Left lung (tissue), 10 donors: ENCODE results near the gene FAM3D. TPM values are rescaled to one million over a fixed set of nuclear protein-coding genes. Genes with fewer than 3 reads are reported as not detected.

ENCODE experiments used
- ATAC-seq: fragments of 200-7000 bp; cut with Tn5 transposase; one replicate; pipeline ENCODE4 v1.9.1; 2020; ENCODE audit warnings: moderate library complexity
- DNase-seq, 4 donors: peaks; one replicate each; pipeline ENCODE4 v3.0.0-alpha.2; 2013 to 2020
- H3K27ac ChIP-seq, 2 donors: fragments of 200-600 bp; sonication (generic) in 1 of 2; one replicate each; pipeline versions ENCODE4 v1.5.0 to v1.8.0; 2020 to 2021
- H3K27me3 ChIP-seq, 2 donors: fragments of 200-600 bp; sonication (generic) in 1 of 2; one replicate each; pipeline versions ENCODE4 v1.5.0 to v1.8.0; 2020 to 2021
- H3K36me3 ChIP-seq, 2 donors: fragments of 200-600 bp; sonication (generic) in 1 of 2; one replicate each; pipeline versions ENCODE4 v1.5.0 to v1.8.0; 2020 to 2021
- H3K4me1 ChIP-seq, 2 donors: fragments of 200-600 bp; one replicate each; pipeline ENCODE4 v1.8.0; 2021
- H3K4me3 ChIP-seq, 2 donors: fragments of 200-600 bp; sonication (generic) in 1 of 2; one replicate each; pipeline versions ENCODE4 v1.5.0 to v1.8.0; 2020 to 2021; ENCODE audit warnings: mild to moderate bottlenecking in 1 of 2
- H3K9me3 ChIP-seq, 2 donors: fragments of 200-600 bp; sonication (generic) in 1 of 2; one replicate each; pipeline versions ENCODE4 v1.5.0 to v1.8.0; 2020 to 2021
- intact Hi-C, 2 donors: fragments of 100-400 bp; cut with DNase I; formaldehyde crosslinking; loops; one replicate each; pipeline versions ENCODE4 v1.11.2 to v1.14.2; 2022
- polyA plus RNA-seq, 6 donors: library from polyadenylated mRNA; unstranded; fragments of 120-200 nt; gene quantifications; one replicate each; pipeline ENCODE4 v1.2.1, GENCODE V29; 2013; ENCODE audit not compliant: insufficient read length in 6 of 6
- total RNA-seq, 2 donors: library from RNA; stranded (reverse); fragmentation: NEBNext Ultra II Directional; extraction: Animal tissue kit (Norgen Biotek cat#: 25700); gene quantifications; one replicate each; pipeline ENCODE4 v1.2.1, GENCODE V29; 2021
- TF ChIP-seq, protein P1 (sequence below), 2 donors: fragments of 200-600 bp; sonication (generic) in 1 of 2; IDR thresholded peaks; one replicate each; pipeline versions ENCODE4 v1.5.0 to v1.8.0; 2021; ENCODE audit warnings: antibody characterized with exemption in 2 of 2
- donor health status: DM: no; HTN: yes; CAD: no.
- donor health status: DM: no; HTN: no; CAD: no.

The FAM3D gene
- total and polyA plus RNA-seq, 8 donors: 1.5 to 4.4 (median 3.5) TPM

DNA sequence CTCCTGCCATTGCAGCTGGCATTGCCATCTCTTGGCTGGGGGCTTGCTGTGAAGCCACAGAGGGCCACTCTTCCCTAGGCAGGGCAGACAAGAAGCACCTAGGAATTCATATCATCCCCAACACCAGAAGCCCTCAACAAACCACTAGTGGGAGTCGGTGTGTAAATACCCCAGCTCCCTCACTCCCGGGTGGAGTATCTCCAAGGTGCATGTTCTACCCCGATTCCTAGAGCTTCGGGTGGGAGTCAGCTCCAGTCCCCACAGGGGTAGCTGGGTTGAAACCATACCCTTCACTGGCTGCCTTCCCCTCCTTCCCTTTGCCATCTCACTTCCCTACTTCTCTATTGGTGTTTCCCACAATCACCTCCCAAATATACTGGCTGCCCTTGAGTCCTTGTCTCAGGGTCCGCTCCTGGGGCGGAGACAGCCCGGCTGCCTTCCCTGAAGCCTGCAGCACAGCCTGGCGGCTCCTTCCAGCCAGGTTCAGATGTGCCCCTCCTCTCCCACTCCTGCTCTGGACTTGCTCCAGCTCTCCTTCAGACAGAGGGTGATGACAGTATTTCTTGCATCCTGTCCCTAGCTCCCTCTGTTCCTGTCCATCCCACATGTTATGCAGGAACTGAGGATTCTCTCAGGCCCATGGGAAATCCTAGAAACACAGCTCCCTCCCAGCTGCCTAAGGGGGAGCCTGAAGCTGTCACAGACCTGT lies 33.3 kb downstream of the FAM3D start:
- intact Hi-C loops: loop anchor here in 1 of 2 donors (5.0 to 10.0 kb wide), 2 partner anchors 61 to 421 kb away; partner anchors contain the start of gene CFAP20DC
- TF ChIP-seq, protein P1, sequence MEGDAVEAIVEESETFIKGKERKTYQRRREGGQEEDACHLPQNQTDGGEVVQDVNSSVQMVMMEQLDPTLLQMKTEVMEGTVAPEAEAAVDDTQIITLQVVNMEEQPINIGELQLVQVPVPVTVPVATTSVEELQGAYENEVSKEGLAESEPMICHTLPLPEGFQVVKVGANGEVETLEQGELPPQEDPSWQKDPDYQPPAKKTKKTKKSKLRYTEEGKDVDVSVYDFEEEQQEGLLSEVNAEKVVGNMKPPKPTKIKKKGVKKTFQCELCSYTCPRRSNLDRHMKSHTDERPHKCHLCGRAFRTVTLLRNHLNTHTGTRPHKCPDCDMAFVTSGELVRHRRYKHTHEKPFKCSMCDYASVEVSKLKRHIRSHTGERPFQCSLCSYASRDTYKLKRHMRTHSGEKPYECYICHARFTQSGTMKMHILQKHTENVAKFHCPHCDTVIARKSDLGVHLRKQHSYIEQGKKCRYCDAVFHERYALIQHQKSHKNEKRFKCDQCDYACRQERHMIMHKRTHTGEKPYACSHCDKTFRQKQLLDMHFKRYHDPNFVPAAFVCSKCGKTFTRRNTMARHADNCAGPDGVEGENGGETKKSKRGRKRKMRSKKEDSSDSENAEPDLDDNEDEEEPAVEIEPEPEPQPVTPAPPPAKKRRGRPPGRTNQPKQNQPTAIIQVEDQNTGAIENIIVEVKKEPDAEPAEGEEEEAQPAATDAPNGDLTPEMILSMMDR (IDR thresholded peaks at IDR 0.05): no peak

DNA sequence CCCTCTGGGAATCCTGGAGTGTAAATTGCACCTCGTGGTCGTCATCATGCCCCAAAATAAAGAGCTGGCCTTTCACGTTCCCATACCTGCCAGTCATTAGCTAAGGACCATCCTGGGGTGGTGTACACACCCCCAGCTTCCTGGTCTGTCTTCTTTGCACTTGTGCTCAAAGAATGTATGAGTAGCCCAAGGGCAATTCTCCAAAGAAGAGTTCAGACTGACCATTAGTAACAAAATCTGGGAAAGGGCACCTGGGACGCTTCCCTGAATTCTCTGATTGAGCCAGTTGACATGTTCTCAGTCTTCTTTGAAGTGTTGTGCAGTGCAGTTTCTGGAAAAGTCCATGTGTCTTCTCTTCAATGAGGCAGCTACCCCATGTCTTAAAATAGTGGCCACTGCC lies 34.8 kb downstream of the FAM3D start:
- Histone ChIP-seq H3K36me3 (no peaks in the 10 kb centered on the region), H3K27me3 (no peaks in the 10 kb centered on the region), H3K9me3 (no peaks in the 10 kb centered on the region), H3K4me3 (no peak overlapping the region), H3K27ac (no peak overlapping the region), H3K4me1 (peaks cover 18 to 27% of the 10 kb centered on the region in 2 donors)
- ATAC-seq (no peak), DNase-seq (no peak)
- intact Hi-C loops: loop anchor here in 1 of 2 donors (5.0 to 10.0 kb wide), 2 partner anchors 59 to 423 kb away; partner anchors contain the start of gene CFAP20DC
- TF ChIP-seq, protein P1 (IDR thresholded peaks at IDR 0.05): no peak

More for the DNA sequence above, 33.3 kb downstream of the FAM3D start:
- ATAC-seq (no peak), DNase-seq (no peak)
- H3K4me1 ChIP-seq: peaks cover 13 to 14% of the 10 kb centered on the region in 2 donors
- no peak overlapping the region for H3K27ac ChIP-seq
- H3K36me3 ChIP-seq: no peaks in the 10 kb centered on the region
- H3K9me3 ChIP-seq: no peaks in the 10 kb centered on the region
- H3K4me3 ChIP-seq: no peak overlapping the region
- H3K27me3 ChIP-seq: no peaks in the 10 kb centered on the region

DNA sequence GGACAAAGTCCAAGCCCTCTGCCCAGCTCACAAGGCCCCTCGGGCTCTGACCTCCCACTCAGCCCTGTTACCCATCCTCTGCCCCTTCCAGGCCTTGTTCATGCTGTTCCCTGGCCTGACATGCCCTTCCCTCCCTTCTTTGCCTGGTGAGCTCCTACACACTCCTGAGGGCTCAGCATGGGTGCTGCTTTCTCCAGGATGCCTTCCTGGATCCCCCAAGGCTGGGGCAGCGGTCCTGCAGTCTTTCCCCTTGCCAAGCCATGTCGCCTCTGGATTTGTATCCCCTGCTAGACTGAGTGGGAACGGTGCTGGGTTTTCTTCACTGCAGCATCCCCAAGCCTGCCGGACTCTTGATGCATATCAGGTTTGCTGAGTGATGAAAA lies 35.9 kb downstream of the FAM3D start:
- DNase-seq (no peak), ATAC-seq (no peak)
- no peaks in the 10 kb centered on the region for H3K27me3 ChIP-seq
- no peak overlapping the region for H3K27ac ChIP-seq
- intact Hi-C loops: loop anchor here in 1 of 2 donors (5.0 to 10.0 kb wide), 2 partner anchors 58 to 424 kb away; partner anchors contain the start of gene CFAP20DC
- H3K36me3 ChIP-seq: no peaks in the 10 kb centered on the region
- H3K9me3 ChIP-seq: no peaks in the 10 kb centered on the region
- TF ChIP-seq, protein P1 (IDR thresholded peaks at IDR 0.05): no peak
- H3K4me3 ChIP-seq: no peak overlapping the region
- peaks cover 18 to 27% of the 10 kb centered on the region in 2 donors for H3K4me1 ChIP-seq

DNA sequence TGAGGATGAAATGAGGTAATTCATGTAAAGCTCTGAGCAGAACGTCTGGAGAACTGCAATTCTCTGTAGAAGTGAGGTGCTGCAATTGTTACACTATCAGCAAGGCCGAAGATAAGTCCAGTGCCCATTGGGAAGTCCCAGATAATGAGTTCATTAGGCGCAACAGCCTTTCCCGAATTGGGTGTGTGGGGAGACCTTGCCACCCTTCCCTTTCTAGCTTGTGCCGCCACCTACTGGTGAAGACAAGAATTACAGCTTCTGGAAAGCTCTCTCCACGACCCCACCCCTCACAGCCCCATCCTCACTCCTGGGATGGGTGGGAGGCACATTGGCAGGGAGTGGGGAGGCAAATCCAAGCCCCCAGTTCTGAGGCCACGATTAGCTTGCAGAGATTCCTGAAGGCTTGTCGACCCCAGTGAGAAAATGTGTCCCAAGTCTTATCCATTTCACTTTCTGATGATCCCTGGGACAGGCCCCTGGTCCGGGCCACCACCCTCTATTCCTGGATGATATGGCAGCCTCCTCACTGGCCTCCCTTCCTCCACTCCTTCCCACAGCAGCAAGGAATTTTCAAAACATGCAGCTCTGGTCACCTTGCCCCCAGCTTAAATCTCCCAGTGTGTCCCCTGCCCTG lies 36.4 kb downstream of the FAM3D start:
- Histone ChIP-seq H3K27me3 (no peaks in the 10 kb centered on the region), H3K36me3 (no peaks in the 10 kb centered on the region), H3K9me3 (no peaks in the 10 kb centered on the region), H3K27ac (no peak overlapping the region), H3K4me1 (peaks cover 18 to 27% of the 10 kb centered on the region in 2 donors), H3K4me3 (no peak overlapping the region)
- ATAC-seq: peak; percentile 81
- TF ChIP-seq, protein P1 (IDR thresholded peaks at IDR 0.05): peak; percentile 88 to 89
- intact Hi-C loops: loop anchor here in 1 of 2 donors (5.0 to 10.0 kb wide), 2 partner anchors 58 to 425 kb away; partner anchors contain the start of gene CFAP20DC
- peak in 3 of 4 donors; percentile 51 to 62 (median 57) for DNase-seq

DNA sequence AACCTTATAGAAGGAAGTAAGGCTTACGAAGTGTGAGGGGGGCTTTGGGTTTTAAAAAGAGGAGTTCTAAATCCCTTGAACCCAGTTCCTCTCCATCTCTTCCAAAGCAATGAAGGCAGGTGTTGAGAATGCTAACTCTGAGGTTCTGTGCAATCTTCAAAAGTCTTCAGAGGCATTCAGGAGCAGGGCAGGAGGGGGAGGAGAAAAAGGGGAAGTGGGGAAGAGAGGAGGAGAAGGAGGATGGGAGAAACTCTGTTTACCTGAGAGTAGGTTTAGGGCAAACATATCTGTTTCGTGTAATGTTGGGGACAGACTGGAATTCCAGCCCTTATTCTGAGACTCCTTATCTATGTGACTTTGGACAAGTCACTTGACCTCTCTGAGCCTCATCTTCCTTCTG lies 36.9 kb downstream of the FAM3D start:
- Histone ChIP-seq H3K27ac (peak overlapping the region in 1 of 2 donors; percentile 20), H3K4me1 (peaks cover 18 to 27% of the 10 kb centered on the region in 2 donors), H3K4me3 (no peak overlapping the region), H3K9me3 (no peaks in the 10 kb centered on the region), H3K27me3 (no peaks in the 10 kb centered on the region), H3K36me3 (no peaks in the 10 kb centered on the region)
- DNase-seq (no peak), ATAC-seq (no peak)
- TF ChIP-seq, protein P1 (IDR thresholded peaks at IDR 0.05): no peak
- intact Hi-C loops: loop anchor here in 1 of 2 donors (5.0 to 10.0 kb wide), 2 partner anchors 57 to 425 kb away; partner anchors contain the start of gene CFAP20DC
